H9 (cell line): ENCODE data around the gene C3orf22. TPM values are rescaled to one million over a fixed set of nuclear protein-coding genes. Genes with fewer than 3 reads are reported as not detected.

Experiments used
- DNase-seq: peaks from one replicate; pipeline ENCODE4 v3.0.0-alpha.2; 2017
- H2AFZ ChIP-seq: one replicate; pipeline ENCODE4 v1.6.1; 2013; ENCODE audit warnings: mild to moderate bottlenecking, low read length, control low read depth, moderate library complexity
- H2AK5ac ChIP-seq: 2 replicates; pipeline ENCODE4 v1.6.1; 2013; ENCODE audit warnings: low read length, control low read depth, mixed read lengths; ENCODE audit not compliant: insufficient read length
- H2BK120ac ChIP-seq: one replicate; pipeline ENCODE4 v1.6.1; 2013; ENCODE audit warnings: low read depth, mild to moderate bottlenecking, low read length, control low read depth, inconsistent platforms; ENCODE audit not compliant: poor library complexity, severe bottlenecking
- H2BK12ac ChIP-seq: 2 replicates; pipeline ENCODE4 v1.6.1; 2013; ENCODE audit warnings: low read length, control low read depth, mixed read lengths, low read depth; ENCODE audit not compliant: insufficient read length
- H2BK15ac ChIP-seq: 2 replicates; pipeline ENCODE4 v1.6.1; 2013; ENCODE audit warnings: low read depth, low read length, control low read depth
- H2BK20ac ChIP-seq: one replicate; pipeline ENCODE4 v1.6.1; 2013; ENCODE audit warnings: low read depth, mild to moderate bottlenecking, low read length, control low read depth, inconsistent platforms; ENCODE audit not compliant: poor library complexity, severe bottlenecking
- H2BK5ac ChIP-seq: 2 replicates; pipeline ENCODE4 v1.6.1; 2013; ENCODE audit warnings: low read length, control low read depth, mixed read lengths; ENCODE audit not compliant: insufficient read length
- H3K14ac ChIP-seq: 2 replicates; pipeline ENCODE4 v1.6.1; 2013; ENCODE audit warnings: low read length, control low read depth; ENCODE audit not compliant: insufficient read depth
- H3K18ac ChIP-seq: 2 replicates; pipeline ENCODE4 v1.6.1; 2013; ENCODE audit warnings: low read depth, mild to moderate bottlenecking, mixed read lengths, low read length, control low read depth; ENCODE audit not compliant: insufficient read length
- H3K23ac ChIP-seq: 2 replicates; pipeline ENCODE4 v1.6.1; 2013; ENCODE audit warnings: low read length, control low read depth, mixed read lengths, low read depth; ENCODE audit not compliant: insufficient read length
- H3K23me2 ChIP-seq: 2 replicates; pipeline ENCODE4 v1.6.1; 2013; ENCODE audit warnings: low read depth, mild to moderate bottlenecking, mixed read lengths, low read length, control low read depth; ENCODE audit not compliant: insufficient read length, poor library complexity, severe bottlenecking
- H3K27ac ChIP-seq: 2 replicates; pipeline ENCODE4 v1.5.1; 2013; ENCODE audit warnings: low read length, control low read depth, mixed read lengths, low read depth; ENCODE audit not compliant: insufficient read length
- H3K27me3 ChIP-seq: 2 replicates; pipeline ENCODE4 v1.6.1; 2013; ENCODE audit warnings: low read length, control low read depth, inconsistent platforms; ENCODE audit not compliant: insufficient read depth
- H3K4ac ChIP-seq: 2 replicates; pipeline ENCODE4 v1.6.1; 2013; ENCODE audit warnings: low read depth, mild to moderate bottlenecking, control low read depth, inconsistent platforms, low read length, moderate library complexity
- H3K4me1 ChIP-seq: 2 replicates; pipeline ENCODE4 v1.6.1; 2013; ENCODE audit warnings: low read length, control low read depth, inconsistent platforms; ENCODE audit not compliant: insufficient read depth
- H3K4me2 ChIP-seq: 2 replicates; pipeline ENCODE4 v1.6.1; 2013; ENCODE audit warnings: low read length, control low read depth, mixed read lengths; ENCODE audit not compliant: insufficient read length, insufficient read depth
- H3K56ac ChIP-seq: 2 replicates; pipeline ENCODE4 v1.6.1; 2013; ENCODE audit warnings: low read depth, mild to moderate bottlenecking, mixed read lengths, low read length, control low read depth; ENCODE audit not compliant: insufficient read length
- H3K79me1 ChIP-seq: 2 replicates; pipeline ENCODE4 v1.6.1; 2013; ENCODE audit warnings: low read depth, mild to moderate bottlenecking, moderate library complexity, low read length, control low read depth, inconsistent platforms; ENCODE audit not compliant: insufficient read depth, poor library complexity, severe bottlenecking
- H3K79me2 ChIP-seq: 2 replicates; pipeline ENCODE4 v1.6.1; 2013; ENCODE audit warnings: low read length, control low read depth, inconsistent platforms; ENCODE audit not compliant: insufficient read depth
- H3K9ac ChIP-seq: 2 replicates; pipeline ENCODE4 v1.6.1; 2013; ENCODE audit warnings: low read length, control low read depth, mixed read lengths; ENCODE audit not compliant: insufficient read length; ENCODE audit errors: extremely low read depth
- H3K9me3 ChIP-seq: one replicate; pipeline ENCODE4 v1.6.1; 2013; ENCODE audit warnings: low read depth, low read length, inconsistent platforms; ENCODE audit not compliant: control insufficient read depth
- H3T11ph ChIP-seq: one replicate; pipeline ENCODE4 v1.6.1; 2013; ENCODE audit warnings: mild to moderate bottlenecking, low read length, control low read depth, inconsistent platforms
- H4K20me1 ChIP-seq: one replicate; pipeline ENCODE4 v1.6.1; 2013; ENCODE audit not compliant: control insufficient read depth, insufficient read length, insufficient read depth
- H4K5ac ChIP-seq: 2 replicates; pipeline ENCODE4 v1.6.1; 2013; ENCODE audit warnings: low read depth, mild to moderate bottlenecking, mixed read lengths, low read length, control low read depth; ENCODE audit not compliant: insufficient read length
- H4K8ac ChIP-seq: replicated peaks from 2 replicates; pipeline ENCODE4 v1.6.1; 2013; ENCODE audit warnings: low read length, control low read depth, mixed read lengths, low read depth; ENCODE audit not compliant: insufficient read length
- H4K91ac ChIP-seq: 2 replicates; pipeline ENCODE4 v1.6.1; 2013; ENCODE audit warnings: low read depth, mild to moderate bottlenecking, moderate library complexity, mixed read lengths, low read length, control low read depth; ENCODE audit not compliant: insufficient read length
- H3K27ac Mint-ChIP-seq, 3 experiments: 2 replicates in 2 of 3; 3 replicates in 1 of 3; pipeline ENCODE4 v1.8.0; 2020 to 2021; ENCODE audit warnings: mixed read lengths in 3 of 3, mild to moderate bottlenecking in 1 of 3, moderate library complexity in 1 of 3
- H3K27me3 Mint-ChIP-seq: 2 replicates; pipeline ENCODE4 v1.8.0; 2021; ENCODE audit warnings: low read depth, mild to moderate bottlenecking, moderate library complexity, mixed read lengths
- H3K36me3 Mint-ChIP-seq, 3 experiments: 2 replicates in 2 of 3; 3 replicates in 1 of 3; pipeline ENCODE4 v1.8.0; 2020 to 2021; ENCODE audit warnings: low read depth in 3 of 3, mixed read lengths in 3 of 3; ENCODE audit not compliant: insufficient read depth in 1 of 3
- H3K4me1 Mint-ChIP-seq, 2 experiments: 2 replicates each; pipeline ENCODE4 v1.8.0; 2020; ENCODE audit warnings: mixed read lengths in 2 of 2
- H3K4me3 Mint-ChIP-seq, 2 experiments: 2 replicates in 1 of 2; 3 replicates in 1 of 2; pipeline ENCODE4 v1.8.0; 2020 to 2021; ENCODE audit warnings: mild to moderate bottlenecking in 2 of 2, mixed read lengths in 2 of 2, moderate library complexity in 1 of 2
- H3K9me3 Mint-ChIP-seq, 2 experiments: 2 replicates in 1 of 2; 3 replicates in 1 of 2; pipeline ENCODE4 v1.8.0; 2020; ENCODE audit warnings: mild to moderate bottlenecking in 2 of 2, mixed read lengths in 2 of 2, moderate library complexity in 1 of 2
- CTCF ChIP-seq: fragments of 200-600 bp; sonication (generic); conservative IDR thresholded peaks from 3 replicates; pipeline ENCODE4 v1.8.0; 2021; ENCODE audit warnings: antibody characterized with exemption, mild to moderate bottlenecking
- WGBS: extraction: QIAGEN DNeasy Blood & Tissue Kit; methylation state at CpG from one replicate; pipeline ENCODE4 v1.1.7; 2013; ENCODE audit warnings: missing lambda C conversion rate, low lambda C conversion rate, mixed read lengths; ENCODE audit not compliant: insufficient read length; ENCODE audit errors: extremely low coverage; 5-methylcytosine and 5-hydroxymethylcytosine counted together
- total RNA-seq: library from RNA; stranded (reverse); gene quantifications from 2 replicates; pipeline ENCODE4 v1.2.1, GENCODE V29; 2021

C3orf22 gene
- total RNA-seq, 1 experiment from 2014 or later = not detected

DNA sequence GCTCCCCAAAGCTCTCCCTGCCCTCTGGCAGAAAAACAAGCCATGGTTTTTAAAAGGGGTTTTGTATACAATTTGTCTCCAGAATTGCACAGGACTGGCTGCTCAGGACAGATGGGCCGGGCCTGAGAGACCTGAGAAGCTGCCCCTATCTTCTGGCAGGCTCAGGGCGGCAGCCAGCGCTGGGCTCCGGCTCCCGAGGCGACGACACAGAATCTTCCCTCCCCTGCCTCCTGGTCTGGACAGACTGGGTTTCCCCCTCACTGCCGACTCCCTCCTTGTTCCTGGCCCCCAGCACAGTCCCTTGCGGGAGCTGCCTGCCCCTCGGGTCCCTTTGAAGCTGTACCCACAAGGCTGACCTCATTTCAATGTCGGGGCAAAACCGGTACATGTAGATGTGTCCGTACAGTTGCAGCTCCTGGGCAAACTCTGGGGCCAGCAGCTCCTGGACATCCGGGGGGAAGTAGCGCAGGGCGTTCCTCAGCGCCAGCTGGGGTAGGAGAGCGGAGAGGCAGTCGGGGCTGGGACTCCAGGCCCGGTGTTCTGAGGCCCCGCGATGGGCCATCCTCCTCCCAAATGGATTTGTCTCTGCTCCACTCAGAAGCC lies 48.3 kb downstream of the C3orf22 start:
- no peak overlapping the region for H2BK12ac ChIP-seq
- no peak overlapping the region; a peak in 1 of 7 replicates for H3K27ac Mint-ChIP-seq
- H3K4me1 ChIP-seq = no peaks in the 10 kb centered on the region

More for the DNA sequence above, 48.3 kb downstream of the C3orf22 start:
- Histone ChIP-seq H3K79me1 (no peaks in the 10 kb centered on the region), H3K23me2 (no peaks in the 10 kb centered on the region), H2BK20ac (no peak overlapping the region), H3K4ac (no peak overlapping the region), H2BK5ac (no peak overlapping the region), H3K18ac (no peak overlapping the region), H2AK5ac (no peak overlapping the region), H3K14ac (no peak overlapping the region), H3T11ph (no peak overlapping the region), H2AFZ (no peak overlapping the region), H3K9me3 (no peaks in the 10 kb centered on the region), H2BK15ac (no peak overlapping the region), H3K79me2 (no peaks in the 10 kb centered on the region), H3K56ac (no peak overlapping the region), H3K9ac (no peak overlapping the region), H4K5ac (no peak overlapping the region), H4K20me1 (no peaks in the 10 kb centered on the region), H3K27ac (no peak overlapping the region), H3K4me2 (no peak overlapping the region), H3K27me3 (no peaks in the 10 kb centered on the region), H4K8ac (no peak overlapping the region), H4K91ac (no peak overlapping the region), H3K23ac (no peak overlapping the region), H2BK120ac (no peak overlapping the region)
- TF ChIP-seq CTCF = no peak
- H3K36me3 Mint-ChIP-seq = no peaks in the 10 kb centered on the region
- peaks cover 2% of the 10 kb centered on the region; the same call in 1 of the 2 replicates for H3K27me3 Mint-ChIP-seq
- no peaks in the 10 kb centered on the region for H3K9me3 Mint-ChIP-seq
- H3K4me3 Mint-ChIP-seq = no peak overlapping the region
- no peak for DNase-seq
- no CpG with 5 or more reads among the region's 22 CpGs for whole genome bisulfite sequencing
- H3K4me1 Mint-ChIP-seq = no peaks in the 10 kb centered on the region
